HG03039 (cell line): ENCODE results near the gene SETD2.

Experiments used
- ATAC-seq: cut with Tn5 transposase; IDR thresholded peaks from one replicate; pipeline ENCODE4 v1.9.1; 2021; ENCODE audit warnings: mild to moderate bottlenecking, moderate library complexity; ENCODE audit not compliant: unreplicated experiment

Gene SETD2

GRCh38 chr3:46966811-46967210 is 197.1 kb downstream of the SETD2 start:
- ATAC-seq: no peak
